Caki2 (cell line): ENCODE results near the gene HOXB4. TPM values are rescaled to one million over a fixed set of nuclear protein-coding genes. Genes with fewer than 3 reads are reported as not detected.

Source experiments
- DNase-seq: peaks from one replicate; pipeline ENCODE4 v3.0.0-alpha.2; 2015; ENCODE audit warnings: low read depth
- in situ Hi-C: cut with HindIII; loops from 2 replicates; pipeline ENCODE4 v1.10.0; 2016; ENCODE audit warnings: low sequenced_read_pairs, low pct_unique_long_range_greater_than_20kb, mixed read lengths
- total RNA-seq: library from RNA; depleted of rRNA; stranded (reverse); fragments of >200 nt; shearing (Covaris generic); gene quantifications from 2 replicates; pipeline ENCODE4 v1.2.3, GENCODE V29; 2014; ENCODE audit warnings: low replicate concordance

The HOXB4 gene
- total RNA-seq, 1 experiment from 2014 or later = 2.7 TPM

- in situ Hi-C loops = no loop called here
- DNase-seq = no peak
Measured at GRCh38 chr17:48615963-48616716, 38.0 kb upstream of the HOXB4 start.

- in situ Hi-C loops = no loop called here
- no peak for DNase-seq
Measured at GRCh38 chr17:48615047-48615962, 37.2 kb upstream of the HOXB4 start, which contains the start of gene HOXB8. HOXB8 (minus strand) TSS chr17:48615292; CDS start chr17:48614704, 588 bp downstream.

- in situ Hi-C loops = no loop called here
- no peak for DNase-seq
Measured at GRCh38 chr17:48613862-48614694, 35.9 kb upstream of the HOXB4 start.

- peak; percentile 69 for DNase-seq
- in situ Hi-C loops = no loop called here
Measured at GRCh38 chr17:48612854-48613691, 34.9 kb upstream of the HOXB4 start.

GRCh38 chr17:48612456-48612853 is 34.3 kb upstream of the HOXB4 start:
- in situ Hi-C loops = no loop called here
- peak; percentile 60 for DNase-seq

- DNase-seq = peak; percentile 79
- in situ Hi-C loops = no loop called here
Measured at GRCh38 chr17:48611681-48612455, 33.7 kb upstream of the HOXB4 start.

- DNase-seq = peak; percentile 73
- in situ Hi-C loops = no loop called here
Measured at GRCh38 chr17:48611213-48611612, 33.1 kb upstream of the HOXB4 start.

GRCh38 chr17:48610282-48611211 is 32.4 kb upstream of the HOXB4 start, which contains the start of gene HOXB7:
HOXB7 (minus strand) TSS chr17:48611017; CDS start chr17:48610918, 99 bp downstream.
- in situ Hi-C loops = no loop called here
- DNase-seq = peak; percentile 81

- DNase-seq = peak; percentile 20
- in situ Hi-C loops = no loop called here
Measured at GRCh38 chr17:48609759-48610281, 31.7 kb upstream of the HOXB4 start.

GRCh38 chr17:48609033-48609432 is 30.9 kb upstream of the HOXB4 start:
- in situ Hi-C loops = no loop called here
- DNase-seq = no peak

- DNase-seq = no peak
- in situ Hi-C loops = no loop called here
Measured at GRCh38 chr17:48608494-48608834, 30.3 kb upstream of the HOXB4 start.

GRCh38 chr17:48606892-48607614 is 28.9 kb upstream of the HOXB4 start:
- DNase-seq = no peak
- in situ Hi-C loops = no loop called here

- in situ Hi-C loops = no loop called here
Measured at GRCh38 chr17:48605991-48606891, 28.1 kb upstream of the HOXB4 start.

GRCh38 chr17:48605409-48605919 is 27.3 kb upstream of the HOXB4 start:
- no peak for DNase-seq
- in situ Hi-C loops = no loop called here

More at GRCh38 chr17:48605991-48606891, 28.1 kb upstream of the HOXB4 start:
- DNase-seq = no peak
